Thyroid gland (tissue), 4 donors: ENCODE results near the gene CPLX1. TPM values are rescaled to one million over a fixed set of nuclear protein-coding genes. Genes with fewer than 3 reads are reported as not detected.

Experiments used
- DNase-seq, 2 donors: peaks; one replicate each; pipeline ENCODE4 v3.0.0-alpha.2; 2019
- H3K27ac ChIP-seq, 3 donors: fragments of 200-600 bp; sonication (generic); 1 replicate in 2 of 3; 2 replicates in 1 of 3; pipeline ENCODE4 v1.5.1; 2016 to 2019; ENCODE audit warnings: mild to moderate bottlenecking in 1 of 3, moderate library complexity in 1 of 3
- H3K27me3 ChIP-seq: fragments of 200-600 bp; sonication (generic); one replicate; pipeline ENCODE4 v1.5.1; 2019
- H3K36me3 ChIP-seq, 2 donors: fragments of 200-600 bp; sonication (generic); one replicate each; pipeline ENCODE4 v1.5.1; 2016 to 2019
- H3K4me1 ChIP-seq, 2 donors: fragments of 200-600 bp; sonication (generic); one replicate each; pipeline ENCODE4 v1.5.1; 2017 to 2019
- H3K4me3 ChIP-seq, 3 donors: fragments of 200-600 bp; sonication (generic); replicated peaks in 1 of 3; 1 replicate in 2 of 3; 2 replicates in 1 of 3; pipeline ENCODE4 v1.5.1; 2016; ENCODE audit warnings: mild to moderate bottlenecking in 1 of 3
- H3K9me3 ChIP-seq: fragments of 200-600 bp; sonication (generic); one replicate; pipeline ENCODE4 v1.5.1; 2017
- POLR2A ChIP-seq, 2 donors: fragments of 450-650 bp; IDR thresholded peaks; one replicate each; pipeline ENCODE4 v1.6.1; 2017; ENCODE audit warnings: antibody characterized with exemption in 2 of 2, mild to moderate bottlenecking in 2 of 2, moderate library complexity in 1 of 2
- WGBS, 2 donors: methylation state at CpG; one replicate each; pipeline ENCODE4 v1.1.5; 2017; 5-methylcytosine and 5-hydroxymethylcytosine counted together
- intact Hi-C: fragments of 100-400 bp; cut with DNase I; formaldehyde crosslinking; loops from one replicate; pipeline ENCODE4 v1.15.1; 2023
- total RNA-seq, 4 donors: library from RNA; depleted of rRNA; stranded (reverse); fragments of >200 nt; gene quantifications; one replicate each; pipeline ENCODE4 v1.2.3, GENCODE V29; 2016
- TF ChIP-seq, protein P1 (sequence below), 6 experiments: fragments of 200-600 bp in 3 of 6; fragments of 450-650 bp in 3 of 6; sonication (generic) in 3 of 6; IDR thresholded peaks; one replicate each; pipeline ENCODE4 v1.5.1; 2016 to 2019; ENCODE audit warnings: antibody characterized with exemption in 6 of 6, mild to moderate bottlenecking in 2 of 6, inconsistent platforms in 1 of 6, moderate library complexity in 1 of 6

CPLX1 gene
- total RNA-seq, 4 donors from 2014 or later: 0.75 to 3.2 (median 1.4) TPM; not detected in 1

DNA sequence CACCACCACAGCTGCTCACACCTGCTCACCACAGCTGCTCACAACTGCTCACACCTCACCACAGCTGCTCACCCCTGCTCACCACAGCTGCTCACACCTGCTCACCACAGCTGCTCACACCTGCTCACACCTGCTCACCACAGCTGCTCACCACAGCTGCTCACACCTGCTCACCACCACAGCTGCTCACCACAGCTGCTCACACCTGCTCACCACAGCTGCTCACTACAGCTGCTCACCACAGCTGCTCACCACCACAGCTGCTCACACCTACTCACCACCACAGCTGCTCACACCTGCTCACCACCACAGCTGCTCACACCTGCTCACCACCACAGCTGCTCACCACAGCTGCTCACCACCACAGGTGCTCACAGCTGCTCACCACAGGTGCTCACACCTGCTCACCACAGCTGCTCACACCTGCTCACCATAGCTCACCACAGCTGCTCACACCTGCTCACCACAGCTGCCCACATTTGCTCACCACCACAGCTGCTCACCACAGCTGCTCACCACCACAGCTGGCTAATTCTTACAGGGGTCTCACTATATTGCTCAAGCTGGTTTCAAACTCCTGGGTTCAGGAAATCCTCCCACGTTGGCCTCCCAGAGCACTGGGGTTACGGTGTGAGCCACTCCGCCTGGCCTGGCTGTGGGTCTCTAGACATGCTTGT is 30.4 kb upstream of the CPLX1 start:
- H3K27me3 ChIP-seq: no peaks in the 10 kb centered on the region
- no peaks in the 10 kb centered on the region for H3K9me3 ChIP-seq
- no peak overlapping the region for H3K27ac ChIP-seq
- 91 to 100% methylated on average over 3 of the region's 3 CpGs for WGBS, 2 donors
- TF ChIP-seq, protein P1, sequence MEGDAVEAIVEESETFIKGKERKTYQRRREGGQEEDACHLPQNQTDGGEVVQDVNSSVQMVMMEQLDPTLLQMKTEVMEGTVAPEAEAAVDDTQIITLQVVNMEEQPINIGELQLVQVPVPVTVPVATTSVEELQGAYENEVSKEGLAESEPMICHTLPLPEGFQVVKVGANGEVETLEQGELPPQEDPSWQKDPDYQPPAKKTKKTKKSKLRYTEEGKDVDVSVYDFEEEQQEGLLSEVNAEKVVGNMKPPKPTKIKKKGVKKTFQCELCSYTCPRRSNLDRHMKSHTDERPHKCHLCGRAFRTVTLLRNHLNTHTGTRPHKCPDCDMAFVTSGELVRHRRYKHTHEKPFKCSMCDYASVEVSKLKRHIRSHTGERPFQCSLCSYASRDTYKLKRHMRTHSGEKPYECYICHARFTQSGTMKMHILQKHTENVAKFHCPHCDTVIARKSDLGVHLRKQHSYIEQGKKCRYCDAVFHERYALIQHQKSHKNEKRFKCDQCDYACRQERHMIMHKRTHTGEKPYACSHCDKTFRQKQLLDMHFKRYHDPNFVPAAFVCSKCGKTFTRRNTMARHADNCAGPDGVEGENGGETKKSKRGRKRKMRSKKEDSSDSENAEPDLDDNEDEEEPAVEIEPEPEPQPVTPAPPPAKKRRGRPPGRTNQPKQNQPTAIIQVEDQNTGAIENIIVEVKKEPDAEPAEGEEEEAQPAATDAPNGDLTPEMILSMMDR (IDR thresholded peaks at IDR 0.05): no peak
- no peak for TF ChIP-seq POLR2A (IDR thresholded peaks at IDR 0.05)
- H3K36me3 ChIP-seq: peaks cover 41 to 43% of the 10 kb centered on the region in 2 donors
- no peak for DNase-seq
- intact Hi-C loops: no loop called here
- H3K4me1 ChIP-seq: no peaks in the 10 kb centered on the region
- H3K4me3 ChIP-seq: no peak overlapping the region

GRCh38 chr4:855880-856224 is 29.9 kb upstream of the CPLX1 start:
- no peak overlapping the region for H3K27ac ChIP-seq
- peaks cover 43 to 48% of the 10 kb centered on the region in 2 donors for H3K36me3 ChIP-seq
- no peak overlapping the region for H3K4me3 ChIP-seq
- intact Hi-C loops: no loop called here
- no peak for TF ChIP-seq POLR2A (IDR thresholded peaks at IDR 0.05)
- TF ChIP-seq, protein P1 (IDR thresholded peaks at IDR 0.05): no peak
- DNase-seq: no peak
- H3K9me3 ChIP-seq: no peaks in the 10 kb centered on the region
- H3K27me3 ChIP-seq: no peaks in the 10 kb centered on the region
- no peaks in the 10 kb centered on the region for H3K4me1 ChIP-seq
- WGBS, 2 donors: 50 to 83% methylated on average over 1 of the region's 1 CpG

- DNase-seq: no peak
- WGBS, 2 donors: 97 to 98% methylated on average over 11 of the region's 11 CpGs
- Histone ChIP-seq H3K4me1 (no peaks in the 10 kb centered on the region), H3K27ac (no peak overlapping the region), H3K36me3 (peaks cover 47 to 48% of the 10 kb centered on the region in 2 donors), H3K27me3 (no peaks in the 10 kb centered on the region), H3K9me3 (no peaks in the 10 kb centered on the region), H3K4me3 (no peak overlapping the region)
- TF ChIP-seq, protein P1 (IDR thresholded peaks at IDR 0.05): no peak
- TF ChIP-seq POLR2A (IDR thresholded peaks at IDR 0.05): no peak
- intact Hi-C loops: no loop called here
These were observed 28.4 kb upstream of the CPLX1 start for GRCh38 chr4:854356-854755.

- intact Hi-C loops: no loop called here
These were observed 27.5 kb upstream of the CPLX1 start for GRCh38 chr4:853416-853781.

More at GRCh38 chr4:853416-853781, 27.5 kb upstream of the CPLX1 start:
- no peak overlapping the region for H3K27ac ChIP-seq
- DNase-seq: no peak
- no peak overlapping the region for H3K4me3 ChIP-seq
- H3K4me1 ChIP-seq: no peaks in the 10 kb centered on the region
- TF ChIP-seq, protein P1 (IDR thresholded peaks at IDR 0.05): no peak
- no peak for TF ChIP-seq POLR2A (IDR thresholded peaks at IDR 0.05)
- H3K9me3 ChIP-seq: no peaks in the 10 kb centered on the region
- peaks cover 41 to 44% of the 10 kb centered on the region in 2 donors for H3K36me3 ChIP-seq
- 96% methylated on average over 25 to 27 of the region's 33 CpGs for WGBS, 2 donors
- no peaks in the 10 kb centered on the region for H3K27me3 ChIP-seq
